Left renal pelvis (tissue), 4 donors: Measurements from ENCODE around the gene OBI1. TPM values are rescaled to one million over a fixed set of nuclear protein-coding genes. Genes with fewer than 3 reads are reported as not detected.
"Not testable (repeated sequence)": the region's sequence is repeated elsewhere in the genome, so short reads cannot be mapped to it uniquely, and the experiment has no call there.

Source experiments
- DNase-seq, 4 donors: peaks; one replicate each; pipeline ENCODE4 v3.0.0-alpha.2; 2013; ENCODE audit warnings: low read depth in 4 of 4, low spot score in 3 of 4
- polyA plus RNA-seq, 4 donors: library from polyadenylated mRNA; unstranded; fragments of 120-200 nt; gene quantifications; one replicate each; pipeline ENCODE4 v1.2.1, GENCODE V29; 2013; ENCODE audit not compliant: insufficient read length in 4 of 4

The OBI1 gene
- polyA plus RNA-seq, 4 donors = 18.4 to 29.0 (median 22.3) TPM

DNA sequence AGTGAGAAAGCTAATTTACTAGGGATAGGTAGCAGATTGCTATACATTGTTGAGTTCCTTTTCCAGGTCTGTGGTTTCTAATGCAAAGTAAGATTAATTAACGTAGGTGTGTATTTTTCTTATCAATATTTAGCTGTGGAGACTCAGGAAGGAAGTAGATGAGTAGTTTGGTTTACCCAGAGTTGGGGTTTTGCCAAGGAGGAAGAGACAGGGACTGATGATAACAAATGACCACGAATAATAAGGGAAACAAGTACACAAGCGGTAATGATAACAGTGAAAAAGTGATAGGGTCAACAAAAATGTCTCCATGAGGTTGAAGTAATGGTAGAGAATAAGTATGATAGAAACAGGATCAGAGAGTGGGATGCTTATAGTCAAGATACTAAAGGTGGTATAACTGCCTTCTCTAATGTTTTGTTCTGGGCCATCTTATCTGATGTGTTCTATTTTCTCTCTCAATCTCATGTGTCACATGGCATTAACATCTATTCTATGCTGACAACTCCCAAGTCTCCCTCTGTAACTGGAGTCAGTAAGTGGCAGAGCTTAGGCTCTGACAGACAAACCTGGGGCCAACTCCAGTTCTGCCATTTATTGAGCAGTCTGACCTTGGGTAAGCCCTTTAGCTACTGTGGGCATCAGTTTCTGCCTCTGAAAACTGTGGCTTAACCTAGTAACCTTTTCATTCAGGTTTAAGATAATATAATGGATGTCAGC lies 8.8 kb downstream of the OBI1 start:
- DNase-seq = no peak

DNA sequence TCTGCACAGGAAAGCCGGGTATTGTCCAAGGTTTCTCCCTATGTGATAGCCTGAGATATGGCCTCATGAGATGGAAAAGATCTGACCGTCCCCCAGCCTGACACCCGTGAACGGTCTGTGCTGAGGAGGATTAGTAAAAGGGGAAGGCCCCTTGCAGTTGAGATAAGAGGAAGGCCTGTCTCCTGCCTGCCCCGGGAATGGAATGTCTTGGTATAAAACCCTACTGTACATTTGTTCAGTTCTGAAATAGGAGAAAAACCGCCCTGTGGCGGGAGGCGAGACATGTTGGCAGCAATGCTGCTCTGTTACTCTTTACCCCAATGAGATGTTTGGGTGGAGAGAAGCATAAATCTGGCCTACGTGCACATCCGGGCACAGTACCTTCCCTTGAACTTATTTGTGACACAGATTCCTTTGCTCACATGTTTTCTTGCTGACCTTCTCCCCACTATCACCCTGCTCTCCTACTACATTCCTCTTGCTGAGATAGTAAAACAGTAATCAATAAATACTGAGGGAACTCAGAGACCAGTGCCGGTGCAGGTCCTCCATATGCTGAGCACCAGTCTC lies 11.8 kb downstream of the OBI1 start:
- DNase-seq = not testable (repeated sequence)

DNA sequence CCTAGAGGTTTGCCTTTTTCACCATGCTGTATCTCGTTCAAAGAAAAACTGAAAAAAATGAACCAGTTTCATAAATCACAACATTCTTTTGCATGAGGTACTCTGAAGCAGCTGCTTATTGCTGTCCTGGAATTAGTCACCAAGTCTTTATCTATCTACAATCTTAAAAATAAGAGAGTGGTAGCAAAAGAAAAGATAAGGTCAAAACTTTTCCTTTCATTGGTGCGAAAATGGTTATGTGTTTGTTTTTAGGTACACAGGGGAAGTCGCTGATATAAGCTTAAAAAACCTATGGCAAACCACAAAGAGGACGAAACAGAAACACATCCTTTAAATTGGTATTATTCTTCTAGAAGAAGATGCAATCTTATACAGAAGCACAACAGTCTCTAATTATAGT lies 20.7 kb downstream of the OBI1 start:
- DNase-seq = no peak

DNA sequence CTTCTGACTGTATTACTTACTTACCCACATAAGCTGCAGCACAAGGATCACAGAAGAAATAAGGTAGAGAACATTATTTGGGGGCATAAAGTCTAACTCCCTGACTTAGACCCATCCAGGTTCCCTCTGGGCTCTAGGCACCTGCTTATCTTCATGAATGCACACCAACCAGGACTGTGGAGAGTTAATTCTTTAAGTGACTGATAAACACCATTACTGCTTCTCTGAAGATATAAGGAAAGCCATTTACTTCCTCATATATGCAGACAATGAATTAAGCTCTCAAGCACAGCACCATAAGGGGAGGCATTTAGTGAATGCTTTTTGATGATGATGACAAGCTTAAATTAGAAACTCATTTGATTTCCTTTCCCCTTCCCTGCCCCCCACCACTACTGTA lies 22.5 kb downstream of the OBI1 start:
- DNase-seq = no peak

DNA sequence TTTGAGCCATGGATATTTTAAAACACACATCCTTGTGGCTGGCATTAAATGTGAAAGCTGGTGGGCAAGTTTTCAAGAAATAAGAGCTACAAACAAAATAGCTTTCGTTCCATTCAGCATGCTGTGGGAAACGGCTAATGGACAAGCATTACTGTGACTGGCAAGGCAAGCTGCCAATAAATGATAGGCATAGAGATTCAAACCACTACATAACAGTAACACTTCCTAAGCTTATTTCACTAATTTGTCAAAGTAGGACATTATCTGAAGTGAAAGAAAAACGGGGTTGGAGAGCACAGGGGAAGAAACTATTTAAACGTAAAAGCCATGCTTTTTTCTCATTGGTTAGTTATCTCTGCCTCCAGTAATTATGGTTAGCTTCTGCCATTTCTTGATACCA lies 26.0 kb downstream of the OBI1 start:
- no peak for DNase-seq

DNA sequence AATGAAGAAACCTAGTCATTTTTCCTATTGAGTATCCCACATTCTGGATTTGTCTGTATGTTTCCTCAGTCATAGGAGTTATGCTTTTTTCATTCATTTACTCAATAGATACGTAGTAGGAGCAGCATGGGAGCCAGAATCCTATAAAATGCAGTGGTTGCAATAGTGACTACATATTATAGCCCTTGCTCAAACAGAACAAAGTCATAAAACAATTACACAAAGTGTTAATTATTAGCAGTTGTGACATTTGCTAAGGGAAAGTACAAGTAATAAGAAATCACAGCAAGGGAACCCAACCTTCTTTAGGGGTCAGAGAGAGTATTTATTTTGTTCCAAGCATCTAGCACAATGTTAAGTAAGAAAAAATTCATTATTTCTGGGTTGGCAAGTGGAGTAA lies 27.9 kb downstream of the OBI1 start:
- no peak for DNase-seq

DNA sequence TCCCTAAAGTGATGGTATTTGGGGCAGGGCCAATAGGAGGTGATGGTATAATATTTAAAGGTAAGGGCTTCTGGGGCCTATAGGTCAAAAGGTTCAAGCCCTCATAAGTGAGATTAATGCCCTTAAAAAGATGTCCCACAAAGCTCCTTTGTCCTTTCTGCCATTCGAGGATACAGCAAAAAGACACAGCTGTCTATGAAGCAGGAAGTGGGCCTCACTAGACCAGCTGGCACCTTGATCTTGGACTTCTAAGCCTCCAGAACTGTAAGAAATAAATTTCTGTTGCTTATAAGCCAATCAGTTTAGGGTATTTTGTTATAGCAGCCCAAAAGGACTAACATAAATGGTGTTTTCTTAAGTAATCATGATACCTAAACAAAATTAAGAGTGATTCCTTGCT lies 28.4 kb downstream of the OBI1 start:
- no peak for DNase-seq

DNA sequence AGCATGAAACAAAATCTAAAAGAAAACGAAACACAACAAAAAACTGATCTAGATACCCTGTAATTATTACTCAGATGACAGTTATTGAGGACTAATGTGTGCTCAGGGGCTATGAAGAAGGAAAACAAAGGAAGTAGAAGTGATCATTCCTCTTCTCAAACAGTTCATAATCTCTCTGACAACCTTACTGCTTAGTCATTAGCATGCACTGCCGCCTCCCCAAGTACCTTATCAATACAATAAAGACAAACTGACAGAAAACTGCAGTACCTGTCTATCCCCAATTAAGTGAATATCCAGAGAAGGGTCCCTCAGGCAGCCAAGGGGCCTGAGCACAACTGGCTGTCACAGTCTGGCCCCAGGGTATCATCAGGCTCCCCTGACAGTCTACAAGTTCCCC lies 33.6 kb downstream of the OBI1 start:
- no peak for DNase-seq

DNA sequence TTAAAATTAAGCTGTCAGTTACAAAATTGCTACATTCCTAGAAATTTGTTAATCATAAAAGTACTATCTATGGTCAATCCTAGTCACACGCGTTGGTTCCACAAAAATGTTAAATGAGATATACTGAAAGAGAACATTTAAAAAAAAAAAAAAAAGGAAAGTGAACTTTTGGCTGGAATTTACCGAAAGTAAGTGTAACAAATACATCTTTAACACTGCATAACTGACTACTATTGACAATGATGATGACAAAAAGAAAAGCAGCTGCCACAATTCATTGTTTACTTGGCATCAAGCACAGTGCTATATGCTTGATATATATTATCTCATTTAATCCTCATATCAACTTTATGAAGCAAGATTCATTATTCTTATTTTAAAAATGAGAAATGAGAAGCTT lies 35.8 kb downstream of the OBI1 start:
- no peak for DNase-seq

DNA sequence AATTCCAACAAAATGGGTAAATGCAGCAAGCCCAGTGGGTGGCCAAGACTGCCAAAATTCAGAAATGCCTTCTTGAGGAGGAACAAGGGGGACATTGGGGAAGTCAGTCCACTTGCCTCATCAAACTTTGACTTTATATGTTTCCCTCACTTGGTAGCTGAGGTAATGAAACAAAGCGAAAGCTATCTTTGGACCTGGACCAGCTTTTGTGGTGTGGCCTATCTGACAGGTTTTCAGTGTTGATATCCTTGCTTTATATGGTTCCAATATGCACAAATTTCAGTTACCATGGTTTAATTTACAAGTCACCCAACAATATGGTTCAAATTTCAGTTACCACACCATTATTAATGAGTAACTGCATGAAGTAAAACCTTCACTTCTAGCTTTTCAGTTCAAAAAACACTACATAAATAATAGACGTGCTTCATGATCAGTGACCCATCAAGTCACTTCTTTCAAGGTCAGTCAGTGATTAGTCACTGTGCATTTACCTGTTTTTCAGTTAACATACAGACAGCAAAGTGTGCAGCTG lies 38.0 kb downstream of the OBI1 start:
- no peak for DNase-seq

DNA sequence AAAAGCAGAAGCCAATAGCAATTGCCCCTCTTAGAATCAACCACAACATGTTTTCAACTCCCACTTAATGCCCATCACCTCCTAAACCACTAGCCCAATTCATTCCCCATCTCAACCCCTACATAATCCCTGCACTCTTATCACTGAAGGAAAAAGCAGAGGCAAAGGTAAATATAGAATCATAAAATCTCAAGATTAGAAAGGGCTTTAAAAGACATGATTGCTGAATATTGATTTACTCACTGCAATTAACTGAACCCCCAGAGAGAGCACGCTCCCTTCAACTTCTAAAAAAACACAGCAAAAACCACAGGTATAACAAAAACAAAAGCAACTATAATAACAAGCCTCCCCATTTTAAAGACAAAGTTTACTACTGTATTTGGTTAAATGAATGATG lies 40.5 kb downstream of the OBI1 start:
- no peak for DNase-seq

DNA sequence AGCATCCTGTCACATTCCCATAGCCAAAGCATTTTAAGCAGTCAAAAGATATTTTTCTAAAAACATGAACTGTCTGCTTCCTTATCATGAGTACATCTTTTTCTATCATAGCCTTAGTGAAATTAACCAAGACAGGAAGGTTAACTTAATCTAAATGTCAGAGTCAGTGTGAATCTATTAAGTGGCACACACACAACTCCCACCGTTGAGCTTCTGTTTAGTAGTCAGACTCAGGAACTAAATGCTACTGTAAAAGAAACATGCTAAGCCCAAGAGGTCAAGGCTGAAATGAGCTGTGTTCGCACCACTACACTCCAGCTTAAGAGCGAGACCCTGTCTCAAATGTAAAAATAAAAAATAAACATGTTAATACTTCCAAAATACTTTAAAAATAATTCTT lies 47.9 kb downstream of the OBI1 start:
- DNase-seq = no peak

DNA sequence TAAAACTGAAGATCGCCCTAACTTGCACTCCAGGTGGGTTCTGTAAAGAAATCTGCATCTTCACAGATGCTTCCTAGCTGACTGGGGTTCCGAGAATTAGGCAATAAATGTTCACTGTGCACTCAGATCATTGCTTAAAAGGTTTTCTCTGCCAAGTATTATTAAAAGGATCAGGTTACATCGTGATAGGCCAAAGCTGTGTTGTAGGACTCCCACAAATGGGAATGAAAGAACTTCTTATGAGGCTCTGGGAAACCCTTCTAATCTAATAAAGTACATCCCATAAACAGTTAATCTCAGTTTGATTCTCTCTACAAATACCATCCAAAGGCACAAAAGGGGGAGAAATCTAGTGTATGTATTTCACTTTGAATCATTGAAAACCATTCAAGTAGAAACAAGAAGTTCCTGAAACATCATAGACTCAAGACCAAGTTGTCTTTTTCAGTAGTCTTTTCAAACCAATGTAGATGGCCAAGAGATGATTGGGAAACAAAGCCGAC lies 48.5 kb downstream of the OBI1 start:
- DNase-seq = no peak

DNA sequence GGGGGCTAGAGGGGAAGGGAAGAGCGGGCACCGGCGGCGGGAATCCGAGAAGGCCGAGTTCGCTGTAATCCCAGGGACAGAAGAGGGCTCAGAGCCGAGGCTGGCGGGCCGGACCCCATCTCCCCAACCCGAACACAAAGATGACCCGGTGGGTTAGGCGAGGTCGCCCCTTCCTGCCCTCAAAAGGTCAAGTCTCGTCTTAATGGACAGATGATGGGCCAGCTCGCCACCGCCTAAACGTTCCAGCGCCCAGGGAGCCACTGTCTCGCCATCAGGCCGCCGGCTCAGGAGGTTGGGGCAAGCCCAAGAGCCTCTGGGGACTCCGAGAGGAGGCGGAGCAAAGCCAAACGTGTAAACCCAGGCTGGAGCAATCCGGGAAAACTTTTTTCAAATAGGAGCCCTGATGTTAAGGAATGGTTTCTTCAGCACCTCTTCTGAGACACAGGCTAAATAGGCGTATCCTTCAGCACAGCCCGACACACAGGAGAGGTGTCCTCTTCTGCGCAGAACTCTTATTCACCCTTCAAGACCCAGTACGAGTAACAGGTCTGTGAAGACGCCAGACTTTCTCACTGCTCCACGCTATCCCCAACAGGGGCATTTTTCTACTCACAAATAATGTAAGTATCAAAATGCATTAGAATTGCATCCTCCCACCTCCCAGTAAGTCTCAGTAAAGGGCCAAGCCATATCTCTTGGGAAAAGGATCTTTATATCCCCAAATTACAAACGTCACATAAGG lies 49.3 kb downstream of the OBI1 start:
- DNase-seq = no peak

DNA sequence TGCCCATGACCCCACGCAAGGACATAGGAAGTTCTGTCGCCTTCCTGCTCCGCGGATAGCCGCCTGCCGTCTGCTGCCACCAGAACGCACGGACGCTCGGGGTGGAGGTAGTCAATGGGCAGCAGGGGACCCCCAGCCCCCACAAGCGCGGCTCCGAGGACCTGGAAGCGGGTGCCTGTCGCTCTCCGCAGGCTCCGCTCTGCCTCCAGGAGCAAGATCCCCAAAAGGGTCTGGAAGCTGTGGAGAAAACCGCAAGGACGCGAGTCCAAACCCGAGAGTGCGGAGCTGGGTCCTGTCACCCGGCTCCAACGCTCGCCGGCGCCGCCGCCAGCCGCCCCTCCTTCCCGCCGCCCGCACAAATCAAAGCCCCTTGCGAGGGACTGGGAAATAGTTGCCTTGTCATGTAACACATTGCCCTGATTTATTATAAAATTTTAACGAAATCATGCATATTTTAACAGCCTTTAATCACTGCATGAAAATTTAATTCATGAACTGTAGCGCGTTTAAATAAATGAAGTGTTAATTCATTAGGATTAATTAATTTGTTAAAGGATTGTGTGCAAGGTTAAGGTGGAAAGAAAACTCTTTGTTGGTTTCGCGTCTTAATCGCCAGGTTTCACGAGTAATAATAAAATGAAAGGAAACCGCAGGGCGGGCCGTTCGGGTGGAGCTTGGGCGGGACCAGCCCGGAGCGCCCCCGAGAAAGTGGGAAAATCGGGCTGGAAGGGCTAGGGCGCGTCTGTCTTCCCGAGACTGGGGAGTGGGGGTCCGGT lies 50.1 kb downstream of the OBI1 start:
- no peak for DNase-seq

DNA sequence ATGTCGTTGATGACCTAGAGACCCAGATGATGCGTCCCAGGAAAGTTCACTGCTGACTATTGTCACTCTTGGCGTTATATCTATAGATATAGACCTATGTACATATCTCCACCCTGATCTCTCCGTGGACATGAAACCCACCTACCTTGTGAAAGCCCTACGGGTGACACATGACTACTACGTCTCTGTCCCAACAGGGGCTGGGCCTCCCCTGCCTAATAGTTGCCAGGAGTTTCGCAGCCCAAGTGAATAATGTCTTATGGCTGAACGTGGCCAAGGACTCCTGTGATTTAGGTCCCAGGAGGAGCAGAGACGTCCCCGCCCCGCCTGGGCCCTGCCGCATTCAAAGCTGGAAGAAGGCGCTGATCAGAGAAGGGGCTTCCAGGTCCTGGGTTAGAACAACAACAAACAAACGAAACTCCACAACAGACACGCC lies 50.7 kb downstream of the OBI1 start:
- DNase-seq = no peak

DNA sequence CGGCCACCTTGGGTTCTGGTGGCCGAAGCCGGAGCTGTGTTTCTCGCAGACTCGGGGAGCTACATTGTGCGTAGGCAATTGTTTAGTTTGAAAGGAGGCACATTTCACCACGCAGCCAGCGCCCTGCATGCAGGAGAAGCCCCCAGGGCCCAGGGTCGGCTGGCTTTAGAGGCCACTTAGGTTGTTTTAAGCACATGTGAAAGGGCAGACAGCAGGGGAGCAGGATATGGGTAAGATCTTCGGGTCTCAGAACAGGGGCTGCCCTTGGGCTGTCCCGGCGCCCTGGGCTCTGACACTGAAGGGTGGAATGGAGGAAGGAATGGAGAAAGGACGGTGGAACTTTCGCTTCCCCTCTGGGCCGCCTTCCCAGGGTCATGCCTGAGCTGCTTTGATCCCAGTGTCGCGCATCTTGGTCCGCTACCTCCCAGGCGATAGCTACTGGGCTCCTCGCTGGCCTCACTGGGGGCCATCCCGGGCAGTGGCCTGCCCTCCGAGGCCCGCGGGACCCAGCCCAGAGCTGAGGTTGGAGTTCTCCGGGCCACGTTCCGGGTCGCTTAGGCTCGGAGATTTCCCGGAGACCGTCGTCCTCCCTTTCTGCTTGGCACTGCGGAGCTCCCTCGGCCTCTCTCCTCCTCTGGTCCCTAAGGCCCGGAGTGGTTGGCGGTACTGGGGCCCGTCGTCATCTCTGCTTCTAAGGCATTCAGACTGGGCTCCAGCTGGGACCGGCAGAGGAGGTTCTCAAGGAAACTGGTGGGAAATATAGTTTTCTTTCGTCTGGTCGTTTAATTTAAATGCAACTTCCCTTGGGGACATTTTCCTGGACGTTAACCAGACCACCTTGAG lies 51.3 kb downstream of the OBI1 start:
- DNase-seq = no peak

DNA sequence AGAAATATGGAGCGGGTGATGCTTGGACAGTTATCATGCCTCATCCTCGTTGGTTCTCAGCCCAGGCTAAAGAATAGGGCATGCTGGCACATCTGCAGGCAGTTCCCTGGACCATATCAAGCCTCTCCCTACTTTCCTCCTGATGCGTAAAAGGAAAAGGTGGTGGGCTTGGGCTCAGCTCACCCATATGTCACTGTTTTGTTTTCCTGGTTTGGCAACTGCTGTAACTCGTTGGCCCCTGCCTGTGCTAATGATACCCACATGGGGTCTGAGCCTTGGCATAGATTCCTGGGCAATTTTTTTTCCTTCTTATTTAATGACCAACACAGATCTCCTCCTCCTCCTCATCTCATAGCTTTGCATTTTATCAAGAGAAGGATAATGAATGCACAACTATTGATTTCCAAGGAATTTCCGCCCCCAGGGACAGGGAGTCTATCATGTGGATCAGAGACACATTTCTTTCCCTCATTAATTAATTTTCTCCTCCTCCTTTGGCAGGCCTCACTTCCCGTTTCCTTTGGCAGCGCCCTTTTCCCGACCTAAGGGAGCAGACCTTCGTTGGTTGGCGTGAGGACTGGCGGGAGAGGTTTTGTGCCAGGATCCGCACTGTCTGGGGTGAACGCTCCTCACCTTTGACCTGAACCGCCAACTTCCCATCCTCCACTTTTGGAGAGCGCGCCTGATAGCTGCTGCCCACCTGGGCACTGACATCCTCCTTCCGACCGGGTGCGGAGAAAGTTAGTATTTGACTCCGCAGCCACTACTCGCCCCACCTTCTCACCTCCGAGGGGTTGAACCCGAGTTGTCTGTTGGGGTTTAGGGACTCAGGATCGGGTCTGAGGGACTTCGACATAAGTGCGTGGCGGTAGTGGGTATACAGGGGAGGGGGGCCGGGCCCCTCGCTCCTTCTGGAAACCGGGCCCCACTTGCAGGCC lies 52.2 kb downstream of the OBI1 start:
- no peak for DNase-seq
